GM19397 (cell line): ENCODE results near the gene XRCC5.

Source experiments
- ATAC-seq: cut with Tn5 transposase; IDR thresholded peaks from one replicate; pipeline ENCODE4 v1.9.1; 2021; ENCODE audit warnings: mild to moderate bottlenecking, moderate library complexity; ENCODE audit not compliant: unreplicated experiment

XRCC5 gene

DNA sequence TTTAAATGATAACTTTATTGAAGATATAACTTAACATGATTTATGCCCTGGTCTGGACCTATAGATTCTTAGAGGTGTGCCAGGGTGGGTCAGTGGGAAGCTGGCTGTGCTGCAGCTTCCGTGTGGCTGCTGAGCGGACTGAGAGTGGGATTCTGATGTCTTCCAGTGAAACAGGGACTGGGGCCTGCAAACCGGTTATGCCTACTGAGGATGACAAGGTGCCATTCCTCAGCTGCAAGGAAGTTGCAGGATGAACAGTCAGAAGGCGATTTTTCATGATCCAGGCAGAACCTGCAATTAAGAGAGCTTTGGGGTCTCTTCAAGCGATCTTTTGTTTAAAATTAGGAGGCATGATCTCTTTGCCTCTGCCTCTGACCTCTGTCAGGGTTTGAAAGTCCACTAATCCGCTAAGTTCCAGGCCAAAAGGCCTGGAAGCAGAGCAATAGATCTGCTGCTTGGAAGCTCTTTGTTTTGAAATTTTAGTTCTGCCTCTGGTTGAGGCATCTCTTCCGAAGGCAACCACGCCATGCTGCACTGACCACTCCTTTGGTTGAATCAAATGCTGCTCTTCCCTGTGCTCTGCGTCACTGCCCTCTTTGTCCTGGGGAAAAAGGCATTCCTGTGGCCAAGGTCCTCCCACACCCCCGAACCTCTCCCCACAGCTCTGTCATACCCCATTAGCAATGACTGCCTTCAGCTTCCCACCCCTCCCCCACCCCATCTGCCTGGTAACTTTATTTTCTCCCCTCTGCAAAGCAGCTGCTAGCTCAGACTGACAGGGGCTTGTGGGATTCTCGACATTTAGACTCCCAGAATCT, 25.5 kb upstream of the XRCC5 start:
- ATAC-seq = no peak

DNA sequence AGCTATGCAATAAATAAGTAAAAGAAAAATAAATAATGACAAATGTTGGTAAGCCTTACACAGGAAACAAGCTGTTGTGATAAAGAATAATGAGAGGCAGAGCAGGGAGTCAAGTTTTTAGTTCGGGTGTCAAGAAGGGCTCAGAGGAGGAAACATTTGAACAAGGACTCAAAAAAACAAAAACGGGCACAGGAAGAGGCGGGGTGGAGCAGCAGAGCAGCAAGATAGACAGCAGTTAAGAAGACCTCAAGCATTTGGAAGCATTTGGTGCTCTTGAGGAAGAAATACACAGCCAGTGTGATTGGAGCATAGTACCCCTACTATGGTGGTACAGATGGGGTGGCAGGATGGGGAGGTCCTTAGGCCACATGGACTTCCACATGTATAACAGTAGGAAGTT, 24.6 kb upstream of the XRCC5 start:
- ATAC-seq = no peak

DNA sequence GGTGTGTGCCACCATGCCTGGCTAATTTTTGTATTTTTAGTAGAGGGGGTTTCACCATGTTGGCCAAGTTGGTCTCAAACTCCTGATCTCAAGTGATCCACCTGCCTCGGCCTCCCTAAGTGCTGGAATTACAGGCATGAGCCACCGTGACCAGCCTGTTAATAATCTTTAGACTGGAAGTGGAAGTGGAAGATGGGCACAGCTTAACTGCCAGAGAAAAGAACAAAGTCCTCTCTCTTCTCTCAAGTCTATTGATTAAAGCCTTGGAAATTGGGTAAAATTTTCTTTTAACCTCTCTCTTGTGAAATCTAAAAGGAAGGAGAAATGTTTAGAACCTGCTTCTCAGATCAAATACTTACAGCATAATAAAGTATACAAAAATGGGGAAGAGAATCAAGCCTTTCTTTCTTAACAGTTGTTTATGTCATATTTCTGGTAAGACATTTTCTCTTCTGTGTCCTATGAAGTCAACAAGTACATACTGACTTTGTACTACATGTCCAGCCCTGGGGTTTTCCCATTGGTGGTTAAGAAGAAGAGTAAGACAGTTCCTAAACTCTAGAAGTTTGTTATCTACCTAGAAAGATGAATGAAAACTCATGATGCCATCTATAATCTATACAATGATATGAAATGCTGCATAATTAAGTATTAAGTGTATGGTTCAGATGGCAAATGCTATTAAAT, 22.8 kb upstream of the XRCC5 start:
- ATAC-seq = no peak

DNA sequence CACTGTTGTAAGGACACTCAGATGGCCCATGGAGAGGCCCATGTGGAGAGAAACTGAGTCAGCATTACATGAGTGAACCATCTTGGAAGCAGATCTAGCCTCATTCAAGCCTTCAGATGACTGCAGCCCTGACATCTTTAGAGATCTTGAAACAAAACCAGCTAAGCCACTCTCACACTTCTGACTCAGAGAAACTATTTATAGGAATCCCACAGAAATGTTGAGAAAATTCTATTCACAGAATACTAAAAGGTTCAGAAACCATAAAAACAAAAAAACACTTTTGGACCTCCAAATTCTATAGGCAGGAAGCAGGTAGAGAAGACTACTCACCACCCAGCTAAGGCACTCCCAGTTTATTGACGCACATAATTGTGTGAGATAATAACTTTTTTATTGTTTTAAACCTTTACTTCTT, 18.8 kb upstream of the XRCC5 start:
- no peak for ATAC-seq

DNA sequence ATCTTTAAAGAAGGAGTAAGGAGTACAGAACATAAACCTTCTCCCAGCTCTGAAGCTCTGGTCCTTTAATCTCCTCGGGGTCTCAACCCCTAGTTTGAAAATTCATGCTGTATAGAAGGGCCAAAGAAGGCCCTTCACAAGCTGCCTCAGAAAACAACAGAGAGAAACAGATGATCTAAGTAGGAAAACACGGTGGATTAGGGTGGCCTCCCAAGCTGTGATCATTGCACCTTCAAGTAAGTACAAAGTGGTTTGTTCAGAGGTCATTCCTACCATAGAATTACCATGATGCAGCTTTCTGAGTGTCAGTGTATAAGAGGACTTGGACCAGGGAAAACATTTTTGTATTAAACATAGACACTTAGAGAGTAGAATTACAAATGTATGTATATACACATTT, 16.5 kb upstream of the XRCC5 start:
- ATAC-seq = no peak

DNA sequence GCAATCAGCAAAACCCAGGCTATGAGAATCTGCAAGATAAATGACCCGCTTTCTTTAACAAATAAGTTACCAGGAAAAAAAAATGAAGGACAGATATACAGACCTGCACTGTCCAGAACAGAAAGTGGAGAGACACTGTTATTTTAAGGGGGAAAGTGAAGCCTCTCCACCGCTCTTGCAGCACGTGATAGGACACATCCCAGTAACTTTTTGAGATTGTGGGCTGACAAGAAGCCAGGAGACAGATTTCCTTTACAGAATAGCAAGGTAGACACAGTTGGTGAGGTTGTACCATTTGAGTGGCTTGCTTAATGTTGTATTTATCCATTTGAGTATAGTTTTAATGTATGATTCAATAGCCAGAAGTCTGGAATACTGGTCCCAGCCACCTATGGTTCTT, 14.4 kb upstream of the XRCC5 start:
- ATAC-seq = no peak

DNA sequence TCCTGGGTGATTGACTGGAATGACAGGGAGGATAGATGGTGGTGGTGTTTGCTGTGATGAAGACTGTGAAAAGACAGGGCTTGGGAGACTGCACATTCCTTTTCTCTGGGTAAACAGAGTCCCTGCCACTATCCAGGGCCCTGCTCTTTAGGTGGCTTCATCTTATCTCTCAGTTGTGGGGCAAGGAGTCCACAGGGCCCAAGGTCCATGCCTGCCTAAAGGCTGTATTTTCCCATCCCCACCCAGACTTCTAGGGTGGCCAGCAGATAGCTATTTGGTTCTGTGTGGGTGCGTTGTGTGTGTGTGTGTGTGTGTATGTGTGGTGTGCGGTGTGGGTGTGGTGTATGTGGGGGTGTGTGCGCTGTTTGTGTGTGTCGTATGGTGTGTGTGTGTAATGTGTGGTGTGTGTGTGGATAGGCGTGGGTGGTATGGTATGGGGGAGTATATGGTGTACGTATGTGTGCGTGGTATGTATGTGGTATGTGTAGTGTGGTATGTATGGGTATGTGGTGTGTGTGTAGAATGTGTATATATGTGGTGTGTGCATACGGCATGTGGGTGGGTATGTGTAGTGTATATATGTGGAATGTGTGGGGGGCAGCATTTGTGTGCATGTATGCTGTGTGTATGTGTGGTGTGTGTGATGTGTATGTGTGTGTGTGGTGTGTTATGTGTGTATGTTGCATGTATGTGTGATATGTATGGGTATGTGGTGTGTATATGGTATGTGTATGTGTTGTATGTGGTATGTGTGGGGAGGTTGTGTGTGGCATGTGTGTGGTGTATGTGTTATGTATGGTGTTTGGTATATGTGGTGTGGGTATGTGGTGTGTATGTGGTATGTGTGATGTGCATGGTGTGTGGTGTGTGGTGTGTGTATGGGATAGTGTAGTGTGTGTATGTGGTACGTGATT, 10.5 kb upstream of the XRCC5 start:
- no peak for ATAC-seq

DNA sequence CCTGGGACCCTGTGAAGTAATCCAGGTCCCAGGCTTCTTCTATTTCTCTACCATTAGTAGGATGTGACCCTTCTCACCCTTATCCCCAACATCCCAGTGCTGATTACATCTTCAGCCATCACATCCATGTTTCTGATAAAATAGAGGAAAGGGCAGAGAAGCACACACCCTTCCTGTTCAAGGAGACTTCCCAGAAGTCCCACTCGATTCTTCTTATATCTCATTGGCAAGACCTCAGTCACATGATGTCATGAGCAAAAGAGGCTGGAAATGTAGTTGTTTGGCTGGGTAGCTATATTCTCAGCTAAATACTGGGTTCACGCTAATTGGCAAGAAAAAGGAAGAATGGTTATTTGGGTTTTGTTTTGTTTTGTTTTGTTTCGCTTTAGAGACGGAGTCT, 8.0 kb upstream of the XRCC5 start:
- no peak for ATAC-seq

DNA sequence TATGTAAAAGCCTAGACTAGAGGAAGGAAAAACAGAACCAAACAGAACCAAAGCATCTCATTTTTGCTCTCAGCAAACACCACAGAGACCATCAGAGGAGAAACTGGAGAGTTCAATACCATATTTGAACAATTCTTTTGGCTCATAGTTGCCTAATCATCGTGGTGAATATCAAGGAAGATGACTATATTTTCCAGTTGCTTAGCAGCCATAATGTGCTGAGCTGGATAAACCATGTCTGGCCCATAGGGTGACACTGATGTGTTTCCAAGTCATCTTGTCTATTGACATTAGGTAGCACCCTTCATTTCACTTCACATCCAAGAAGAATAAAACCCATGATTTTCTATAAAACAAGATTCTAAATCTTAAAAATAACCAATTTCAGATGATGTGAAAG, 5.9 kb upstream of the XRCC5 start:
- ATAC-seq = no peak

DNA sequence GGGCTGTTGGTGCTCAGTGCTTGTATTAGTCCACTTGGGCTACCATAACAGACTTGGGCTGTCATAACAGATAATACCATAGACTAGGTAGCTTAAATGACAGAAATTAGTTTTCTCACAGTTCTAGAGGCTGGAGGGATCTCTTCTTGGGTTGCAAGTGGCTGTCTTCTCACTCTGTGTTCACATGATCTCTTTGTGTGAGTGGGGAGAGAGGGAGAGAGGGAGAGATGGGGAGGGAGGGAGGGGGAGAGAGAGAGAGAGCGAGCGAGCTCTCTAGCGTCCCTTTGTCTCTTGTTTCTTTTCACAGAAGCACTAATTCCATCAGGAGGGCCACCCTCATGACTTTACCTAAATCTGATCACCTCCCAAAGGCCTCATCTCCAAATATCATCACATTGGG, 4.5 kb upstream of the XRCC5 start:
- ATAC-seq = no peak

DNA sequence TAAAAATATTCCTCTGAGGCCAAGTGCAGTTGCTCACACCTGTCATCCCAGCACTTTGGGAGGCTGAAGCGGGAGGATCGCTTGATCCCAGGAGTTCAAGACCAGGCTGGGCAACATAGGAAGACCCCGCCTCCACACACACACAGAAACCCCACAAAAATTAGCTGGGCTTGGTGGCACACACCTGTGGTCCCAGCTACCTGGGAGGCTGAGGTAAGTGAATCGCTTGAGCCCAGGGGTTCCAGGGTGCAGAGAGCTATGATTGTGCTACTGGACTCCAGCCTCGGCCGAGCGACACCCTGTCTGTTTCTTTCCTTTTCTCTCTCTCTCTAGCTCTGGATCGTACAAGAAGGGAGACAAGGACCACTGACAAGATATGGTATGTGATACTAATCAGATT, 1.8 kb upstream of the XRCC5 start:
- ATAC-seq = no peak

DNA sequence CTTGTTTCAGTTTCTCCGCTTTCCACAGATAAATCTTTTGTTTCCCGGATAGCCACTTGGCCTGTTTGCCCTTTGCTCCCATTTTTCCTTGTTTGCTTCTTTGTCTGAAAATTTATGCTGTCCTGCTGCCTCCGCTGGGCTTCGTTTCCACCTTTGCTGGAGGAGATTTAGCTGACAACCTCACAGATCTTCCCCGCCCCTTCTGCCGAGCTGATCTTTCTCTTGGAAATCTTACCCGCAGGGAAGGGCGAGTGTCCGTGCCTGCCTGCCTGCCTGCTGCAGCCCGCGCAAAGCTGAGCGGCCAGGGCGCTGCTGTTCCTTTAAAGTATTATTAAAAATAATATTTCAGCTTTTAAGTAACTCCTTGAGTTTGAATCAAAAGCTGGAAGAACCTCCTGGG, 1.4 kb upstream of the XRCC5 start:
- no peak for ATAC-seq

DNA sequence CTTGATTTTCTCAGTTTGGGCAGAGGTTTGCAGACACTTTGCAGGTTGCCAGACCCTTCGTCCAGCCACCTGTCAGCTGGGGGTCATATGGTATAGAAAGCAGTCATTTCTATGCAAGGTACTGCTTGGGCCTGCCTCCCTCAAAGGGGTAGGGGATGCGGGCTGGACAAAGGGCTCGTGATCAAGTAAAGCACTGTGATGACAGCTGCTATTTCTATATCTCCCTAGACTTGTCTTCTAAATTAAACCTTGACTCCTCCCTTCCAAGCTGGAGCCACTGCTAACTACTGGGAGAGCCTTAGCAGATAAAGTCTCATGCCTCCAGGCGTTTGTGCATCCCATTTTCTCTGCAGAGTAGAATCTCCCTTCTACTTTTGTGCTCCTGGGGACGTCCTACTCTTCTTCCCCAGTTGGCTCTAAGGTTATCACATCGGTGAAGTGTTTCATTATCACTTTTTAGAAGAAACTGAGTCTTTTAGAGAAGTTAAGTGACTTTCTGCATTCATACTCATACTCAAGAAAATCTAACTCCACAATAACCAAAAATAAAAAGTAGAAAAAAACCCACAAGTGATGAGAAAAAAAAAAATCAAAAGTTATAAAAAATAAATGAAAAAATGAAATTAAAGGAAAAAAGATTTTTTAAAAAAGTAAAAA, 710 bp upstream of the XRCC5 start:
- ATAC-seq = no peak

DNA sequence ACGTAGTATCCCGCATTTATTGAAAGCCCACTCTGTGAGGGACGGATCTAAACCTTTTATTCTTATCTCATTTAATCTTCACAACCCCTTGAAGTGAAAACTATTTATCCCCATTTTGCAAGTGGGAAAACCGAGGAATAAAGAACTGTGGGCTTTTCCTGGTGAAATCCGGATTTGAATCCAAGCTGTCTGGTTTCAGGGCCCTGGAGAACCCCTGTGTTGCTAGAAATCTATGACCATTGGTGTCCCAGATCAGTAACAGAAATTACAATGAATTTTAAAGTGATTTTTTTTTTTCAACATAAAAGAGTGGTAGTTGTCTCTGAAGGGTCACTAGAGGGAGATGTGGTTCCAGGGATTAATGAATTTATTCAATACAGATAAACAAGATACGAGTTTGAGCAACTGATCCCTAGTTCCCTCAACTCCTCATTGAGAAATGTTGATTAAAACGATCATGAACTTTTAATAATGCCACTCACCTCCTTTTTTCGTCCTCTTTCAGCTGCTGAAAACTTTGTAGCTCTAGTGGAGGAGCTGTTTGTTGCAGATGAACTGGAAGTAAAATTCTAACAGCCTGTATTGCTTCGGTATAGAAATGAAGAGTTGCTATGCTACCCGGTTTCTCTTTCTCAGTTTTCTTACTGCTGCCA, 940 bp downstream of the XRCC5 start:
- no peak for ATAC-seq

DNA sequence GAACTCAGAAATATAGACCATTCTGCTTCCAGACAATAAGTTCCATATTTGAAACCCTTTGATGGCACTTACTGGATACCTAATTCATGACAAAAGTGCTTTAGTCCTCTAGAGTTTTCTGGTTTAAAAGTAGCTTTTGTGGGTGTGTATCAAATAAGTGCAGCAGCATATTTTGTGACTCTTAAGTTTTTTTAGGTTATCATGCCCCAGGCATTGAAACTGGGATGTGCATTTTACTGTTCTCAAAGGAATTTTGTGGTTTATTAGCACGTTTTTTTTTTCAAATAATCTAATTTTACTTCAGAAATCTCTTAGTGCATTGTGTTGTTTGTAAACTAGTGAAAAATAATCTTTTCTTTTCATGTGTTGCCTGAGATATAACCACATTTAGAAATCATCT, 1.5 kb downstream of the XRCC5 start:
- ATAC-seq = no peak

DNA sequence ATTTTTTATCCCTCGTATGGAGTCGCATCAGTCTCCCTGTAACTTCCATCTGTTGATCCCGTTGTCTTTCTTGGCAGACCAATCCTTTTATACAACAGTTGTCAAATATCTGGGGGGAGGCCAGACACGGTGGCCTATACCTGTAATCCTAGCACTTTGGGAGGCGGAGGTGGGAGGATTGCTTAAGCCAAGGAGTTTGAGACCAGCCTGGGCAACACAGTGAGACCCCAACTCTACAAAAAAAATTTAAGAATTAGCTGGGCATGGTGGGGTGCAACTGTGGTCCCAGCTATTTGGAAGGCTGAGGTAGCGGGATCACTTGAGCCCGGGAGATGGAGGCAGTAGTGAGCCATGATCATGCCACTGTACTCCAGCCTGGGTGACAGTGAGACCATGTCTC, 2.0 kb downstream of the XRCC5 start:
- ATAC-seq = no peak

DNA sequence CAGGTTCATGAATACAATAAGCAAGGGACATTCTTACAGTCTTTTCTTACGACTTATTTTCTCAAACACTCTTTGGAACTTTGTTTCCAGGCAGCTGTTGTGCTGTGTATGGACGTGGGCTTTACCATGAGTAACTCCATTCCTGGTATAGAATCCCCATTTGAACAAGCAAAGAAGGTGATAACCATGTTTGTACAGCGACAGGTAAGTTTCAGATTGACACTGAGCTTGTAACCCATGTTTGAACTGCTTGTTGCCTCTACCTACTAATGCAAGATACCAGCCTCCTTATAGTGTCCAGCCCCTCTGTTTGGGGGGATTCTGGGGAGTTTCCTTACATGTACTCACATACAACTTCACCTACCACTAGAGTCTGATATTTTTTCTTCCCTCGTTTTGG, 3.8 kb downstream of the XRCC5 start:
- no peak for ATAC-seq

DNA sequence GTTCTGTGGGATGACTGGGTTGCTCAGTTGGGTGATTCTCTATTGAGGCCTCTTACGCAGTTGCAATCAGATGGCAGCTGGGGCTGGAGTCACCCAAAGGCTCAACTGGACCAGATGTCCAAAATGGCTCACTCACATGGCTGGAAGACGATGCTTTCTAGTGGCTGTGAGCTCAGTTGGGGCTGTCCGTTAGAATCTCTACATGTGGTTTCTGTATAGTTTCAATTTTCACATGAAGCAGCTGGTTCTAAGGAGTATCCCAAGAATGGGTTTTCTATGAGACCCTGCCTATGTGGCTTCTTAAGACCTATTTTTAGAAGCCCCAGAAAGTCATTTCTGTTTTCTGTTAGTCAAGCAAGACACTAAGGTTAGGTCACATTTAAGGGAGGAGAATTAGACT, 4.4 kb downstream of the XRCC5 start:
- ATAC-seq = peak; percentile 63

DNA sequence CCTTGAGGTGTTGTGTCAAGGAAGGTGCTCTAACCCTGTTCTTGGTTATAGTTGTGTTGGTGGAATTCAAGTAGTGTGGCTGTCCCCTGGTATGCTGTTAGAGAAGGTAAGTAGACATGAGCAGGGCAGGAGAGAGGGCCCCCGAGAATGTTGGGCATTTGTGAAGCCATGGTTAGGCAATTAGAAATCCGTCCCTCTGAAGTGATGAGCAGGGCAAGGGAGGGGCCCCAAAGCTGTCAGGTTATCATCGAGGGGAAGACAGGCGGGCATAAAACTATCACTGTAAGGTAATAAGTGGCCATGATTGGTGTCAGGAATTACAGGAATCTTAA, 5.2 kb downstream of the XRCC5 start:
- no peak for ATAC-seq

DNA sequence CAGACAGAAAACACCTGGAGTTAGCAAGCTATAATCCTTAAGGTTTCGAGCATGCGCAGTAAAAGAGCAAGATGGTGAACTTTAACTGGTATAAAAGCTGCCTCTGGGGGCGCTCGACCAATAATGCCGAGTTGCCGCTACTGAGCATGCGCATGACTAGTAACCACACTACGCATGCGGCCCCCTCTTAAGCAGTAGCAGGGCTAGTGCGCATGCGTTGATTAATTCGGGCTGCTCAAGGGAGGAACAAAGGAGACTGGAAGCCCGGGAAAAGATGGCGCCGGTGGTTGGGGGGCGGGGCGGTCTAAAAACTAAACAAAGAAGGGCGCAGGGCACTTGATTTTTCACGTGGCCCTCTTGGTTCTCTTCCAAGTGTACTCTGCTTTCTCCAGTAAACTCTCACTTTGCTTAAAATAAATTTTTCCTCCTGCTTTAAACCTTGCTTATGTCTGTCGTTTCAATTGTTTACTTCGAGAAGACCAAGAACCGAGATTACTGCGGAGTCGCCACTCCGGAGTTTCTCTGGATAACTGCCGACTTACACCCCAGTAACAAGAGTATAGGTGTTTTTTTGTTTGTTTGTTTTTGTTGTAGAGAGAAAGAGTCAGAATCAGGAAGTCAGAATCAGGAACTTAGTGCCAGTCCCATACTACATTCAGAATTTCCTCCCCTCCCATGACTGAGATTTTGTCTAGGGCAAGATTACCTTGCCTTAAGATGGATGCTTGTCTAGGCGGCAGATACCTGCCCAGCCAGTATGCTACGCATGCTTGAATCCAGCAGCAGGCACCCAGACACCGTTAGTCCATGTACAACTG, 5.8 kb downstream of the XRCC5 start:
- ATAC-seq = peak; percentile 51
